HG02610 (cell line): ENCODE data around the gene MYO3B.
"Not testable (repeated sequence)": the region's sequence is repeated elsewhere in the genome, so short reads cannot be mapped to it uniquely, and the experiment has no call there.

ENCODE experiments used
- ATAC-seq: cut with Tn5 transposase; IDR thresholded peaks from one replicate; pipeline ENCODE4 v1.9.1; 2021; ENCODE audit warnings: mild to moderate bottlenecking, moderate library complexity; ENCODE audit not compliant: unreplicated experiment

MYO3B gene

DNA sequence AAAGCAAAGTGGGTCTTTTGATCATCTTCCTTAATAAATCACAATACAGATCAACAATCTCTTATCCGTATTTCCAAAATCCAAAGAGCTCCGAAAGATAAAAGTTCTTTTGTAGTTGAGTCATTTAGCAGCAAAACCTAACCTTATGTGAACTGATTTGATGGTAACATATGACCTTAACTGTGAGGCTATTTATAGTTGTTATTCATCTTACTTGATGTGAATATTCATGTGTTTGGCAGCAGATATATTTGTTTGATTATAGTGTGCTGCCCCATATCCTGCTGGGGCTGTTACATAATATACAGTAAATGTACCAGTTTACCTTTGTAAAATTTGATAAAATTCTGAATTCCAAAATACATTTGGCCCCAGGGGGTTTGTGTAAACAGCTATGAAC is 158.5 kb downstream of the MYO3B start:
- no peak for ATAC-seq

- no peak for ATAC-seq
Measured at GRCh38 chr2:170336916-170337315, 159.0 kb downstream of the MYO3B start.

- no peak for ATAC-seq
Measured at GRCh38 chr2:170339322-170339721, 161.4 kb downstream of the MYO3B start.

DNA sequence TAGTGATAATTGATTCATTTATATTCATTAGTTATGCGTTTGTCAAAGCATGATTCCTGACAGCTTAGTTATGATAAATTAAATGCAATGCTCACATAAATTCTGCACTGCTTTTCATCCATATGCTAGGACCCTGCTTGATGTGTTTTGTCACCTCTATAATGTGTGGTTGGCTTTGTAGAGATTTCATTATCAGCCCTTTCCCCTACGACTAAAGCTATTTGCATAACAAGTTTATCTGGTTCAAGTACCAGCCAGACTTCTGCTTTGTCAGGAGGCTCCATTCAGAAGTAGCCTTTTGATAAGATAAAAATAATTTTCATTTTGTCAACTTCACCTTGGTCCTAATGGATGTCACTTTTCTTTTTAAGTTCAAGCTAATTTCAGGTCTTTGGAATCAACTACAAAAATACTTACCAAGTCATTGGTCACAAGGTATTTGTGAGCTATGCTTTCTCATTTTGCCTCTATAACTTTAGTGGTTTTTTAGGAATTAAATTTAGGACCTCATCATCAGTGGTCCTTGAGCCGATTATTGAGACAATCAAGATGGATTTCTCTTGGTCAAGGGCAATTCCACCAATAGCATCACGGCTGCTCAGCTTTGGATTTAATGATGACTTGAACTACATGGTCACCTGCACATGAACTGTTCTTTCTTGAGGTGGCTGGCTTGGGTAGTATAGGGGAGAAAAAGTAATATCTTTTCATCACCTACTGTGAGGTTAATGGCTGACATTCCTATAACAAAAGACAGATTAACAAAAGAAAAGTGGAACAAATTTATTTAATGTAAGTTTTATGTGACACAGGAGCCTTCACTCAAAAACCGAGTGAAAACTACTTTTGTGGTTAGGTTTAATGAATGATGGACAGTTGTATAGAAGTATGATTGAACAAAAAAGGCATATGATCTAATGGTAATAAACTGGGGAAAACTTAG is 162.1 kb downstream of the MYO3B start:
- no peak for ATAC-seq

GRCh38 chr2:170340693-170341068 is 162.7 kb downstream of the MYO3B start:
- peak; percentile 49 for ATAC-seq

GRCh38 chr2:170341684-170342623 is 164.0 kb downstream of the MYO3B start:
- ATAC-seq, result no peak

DNA sequence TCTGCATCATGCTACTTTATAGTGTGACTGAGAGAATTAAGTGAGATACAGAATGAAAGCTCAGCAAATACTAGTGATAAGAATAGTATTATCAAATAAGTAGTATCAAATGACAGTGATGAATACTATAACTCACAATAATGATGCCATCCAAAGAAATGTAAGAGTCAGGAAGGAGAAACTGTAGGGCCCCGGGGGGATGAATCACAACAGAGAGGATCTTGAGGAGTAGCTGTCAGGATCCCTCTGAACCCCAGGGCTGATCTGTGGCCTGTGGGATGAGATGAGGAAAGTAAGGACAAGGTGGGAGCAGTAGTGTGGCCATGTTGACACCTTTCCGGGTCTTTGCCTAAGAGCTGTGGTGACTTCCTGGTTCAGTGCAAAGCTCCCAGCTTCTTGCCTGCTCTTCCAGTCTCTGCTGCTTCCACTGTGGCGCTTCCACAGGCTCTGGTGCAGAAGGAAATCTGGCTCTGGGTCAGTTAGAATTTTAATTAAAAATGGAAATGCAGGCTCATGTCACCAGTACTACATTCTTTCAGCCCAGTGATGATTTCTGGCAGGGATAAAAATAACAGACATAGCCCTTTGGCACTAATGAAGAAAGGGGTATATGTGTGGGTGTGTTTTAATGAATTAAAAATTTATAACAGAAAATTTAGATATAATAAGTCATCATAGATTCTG is 166.9 kb downstream of the MYO3B start:
- ATAC-seq, result no peak

- no peak for ATAC-seq
Measured at GRCh38 chr2:170345607-170346006, 167.7 kb downstream of the MYO3B start.

DNA sequence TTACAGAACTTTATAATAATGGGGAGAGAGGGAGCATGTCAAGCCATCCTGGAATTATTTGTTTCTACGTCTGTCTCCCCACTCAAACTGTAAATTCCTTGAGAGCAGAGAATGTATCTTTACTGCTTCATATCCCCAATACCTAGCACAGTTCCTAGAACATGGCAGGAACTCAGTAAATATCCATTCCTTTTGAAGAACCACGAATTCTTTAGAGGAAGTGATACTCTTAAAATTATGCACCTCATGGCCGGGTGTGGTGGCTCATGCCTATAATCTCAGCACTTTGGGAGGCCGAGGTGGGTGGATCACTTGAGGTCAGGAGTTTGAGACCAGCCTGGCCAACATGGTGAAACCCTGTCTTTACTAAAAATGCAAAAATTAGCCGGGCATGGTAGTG is 171.3 kb downstream of the MYO3B start:
- ATAC-seq, result not testable (repeated sequence)

DNA sequence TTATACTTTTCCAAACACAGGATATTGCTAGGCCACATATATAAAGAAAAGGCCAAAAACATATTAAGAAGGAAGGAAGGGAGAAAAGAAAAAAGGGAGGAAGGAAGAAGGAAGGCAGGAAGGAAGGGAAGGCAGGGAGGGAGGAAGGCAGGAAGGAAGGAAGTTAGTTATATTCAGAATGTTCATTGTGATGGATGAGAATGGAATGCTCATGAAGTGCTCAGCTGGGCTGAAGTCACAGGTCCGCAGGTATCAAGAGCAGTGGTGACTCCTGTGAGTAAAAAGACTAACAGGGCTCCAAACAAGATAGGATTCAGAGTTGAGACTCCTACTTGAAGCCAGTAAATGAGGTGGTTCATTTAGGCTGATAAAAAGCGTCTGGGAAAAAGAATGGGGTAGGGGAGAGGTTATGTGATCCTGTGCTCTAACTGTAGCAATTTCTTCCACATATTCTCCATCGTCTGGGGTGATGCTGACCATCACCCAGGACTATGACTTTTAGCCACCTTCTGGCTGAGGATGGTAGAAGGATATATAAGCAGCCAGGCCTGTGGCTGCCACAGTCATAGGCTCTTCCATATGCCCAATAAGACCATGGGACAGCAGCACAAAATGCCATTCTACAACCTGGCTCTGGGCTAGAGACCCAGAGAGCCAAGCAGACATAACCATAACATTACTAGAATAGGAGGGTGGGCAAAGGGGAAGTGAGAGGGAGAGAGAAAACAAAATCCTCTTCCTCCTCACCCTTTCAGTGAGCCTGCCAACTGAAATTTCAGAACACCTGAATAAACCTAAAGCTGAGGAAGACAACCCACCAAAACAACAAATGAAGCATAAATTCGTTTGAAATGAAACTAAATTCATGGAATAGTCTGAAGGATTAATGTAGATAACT is 173.2 kb downstream of the MYO3B start:
- ATAC-seq, result no peak

GRCh38 chr2:170353723-170354122 is 175.8 kb downstream of the MYO3B start:
- no peak for ATAC-seq

DNA sequence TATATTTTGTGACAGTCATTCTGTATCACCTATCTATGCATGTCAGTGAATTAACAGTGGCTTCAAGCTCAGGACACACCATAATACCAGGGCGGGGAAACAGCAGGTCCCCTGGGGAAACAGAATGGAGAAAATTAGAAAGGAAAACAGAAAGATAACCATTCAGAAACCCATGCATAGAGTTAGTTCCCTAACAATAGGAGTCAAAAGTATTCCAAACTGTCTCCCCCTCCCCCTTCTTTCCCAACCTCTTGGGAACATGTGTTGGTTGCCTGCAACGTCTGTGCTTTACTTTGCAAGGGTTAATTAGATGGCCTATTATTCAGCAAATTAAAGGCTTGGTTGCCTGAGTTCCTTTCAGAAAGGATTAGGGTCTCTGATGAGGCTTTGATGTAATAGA is 176.4 kb downstream of the MYO3B start:
- no peak for ATAC-seq

GRCh38 chr2:170354855-170355780 is 177.2 kb downstream of the MYO3B start:
- ATAC-seq, result no peak

DNA sequence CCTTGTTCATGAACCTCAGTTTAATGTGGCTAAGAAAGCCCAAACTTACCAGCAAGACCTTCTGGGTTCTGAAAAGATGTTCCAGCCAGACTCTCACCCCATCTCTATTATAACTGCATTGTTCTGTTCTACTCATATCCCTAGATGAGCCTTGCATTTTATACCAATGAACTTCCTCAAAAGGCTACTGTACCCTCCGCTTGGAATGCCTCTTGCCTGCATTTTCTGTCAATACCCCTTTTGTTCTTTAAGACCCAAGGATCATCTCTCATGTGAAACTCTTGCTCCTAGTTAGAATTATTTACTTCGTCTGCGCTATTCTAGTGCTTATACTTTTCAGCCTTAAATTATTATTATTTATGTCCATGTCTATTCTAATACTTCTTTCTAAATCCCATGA is 181.5 kb downstream of the MYO3B start:
- no peak for ATAC-seq

- ATAC-seq, result no peak
Measured at GRCh38 chr2:170360546-170361089, 182.7 kb downstream of the MYO3B start.

GRCh38 chr2:170361090-170361936 is 183.4 kb downstream of the MYO3B start:
- peak; percentile 44 for ATAC-seq

GRCh38 chr2:170362313-170362870 is 184.4 kb downstream of the MYO3B start:
- ATAC-seq, result no peak
